NB4 (cell line): ENCODE results near the gene HSD17B2.

Experiments
- CTCF ChIP-seq: IDR thresholded peaks from one replicate; pipeline ENCODE4 v1.5.1; 2012; ENCODE audit warnings: low read depth, low read length
- MAX ChIP-seq: IDR thresholded peaks from 2 replicates; pipeline ENCODE4 v1.6.1; 2011; ENCODE audit warnings: low read depth, low read length

GRCh38 chr16:82082543-82083244 lies 47.6 kb downstream of the HSD17B2 start:
- TF ChIP-seq CTCF (no peak), MAX (no peak)
